Naive thymus-derived CD4-positive, alpha-beta T cell (primary cell): ENCODE results near the gene CYCS. TPM values are rescaled to one million over a fixed set of nuclear protein-coding genes. Genes with fewer than 3 reads are reported as not detected.

Source experiments
- ATAC-seq: fragments of 150-1000 bp; cut with Tn5 transposase; 2 replicates; pipeline ENCODE4 v1.10.0; 2021; ENCODE audit warnings: mild to moderate bottlenecking, moderate library complexity
- CTCF ChIA-PET: fragments of 350-600 bp; sonication (Branson Sonifier 250); formaldehyde crosslinking; loops from one replicate; lab custom pipeline; 2021; ENCODE audit warnings: antibody characterized with exemption; lab: Charles Lee
- POLR2A ChIA-PET: fragments of 350-600 bp; sonication (Branson Sonifier 250); formaldehyde crosslinking; loops from one replicate; lab custom pipeline; 2021; ENCODE audit warnings: antibody characterized with exemption, inconsistent platforms; lab: Charles Lee
- DNase-seq, 9 donors: peaks; one replicate each; pipeline versions ENCODE4 v3.0.0 to v3.0.0-alpha.2; 2020 to 2022; ENCODE audit warnings: mixed read lengths in 1 of 9
- H3K27ac ChIP-seq: one replicate; pipeline ENCODE4 v1.7.0; 2013; ENCODE audit warnings: mild to moderate bottlenecking, low read depth, low read length, moderate library complexity
- H3K27me3 ChIP-seq, 2 donors: one replicate each; pipeline ENCODE4 v1.7.0; 2013; ENCODE audit warnings: low read length in 2 of 2, mild to moderate bottlenecking in 2 of 2, moderate library complexity in 2 of 2; ENCODE audit not compliant: control insufficient read depth in 2 of 2, insufficient read depth in 2 of 2
- H3K36me3 ChIP-seq, 3 experiments: 1 replicate in 2 of 3; 2 replicates in 1 of 3; pipeline ENCODE4 v1.7.0; 2013; ENCODE audit warnings: low read length in 3 of 3, mild to moderate bottlenecking in 3 of 3, moderate library complexity in 1 of 3; ENCODE audit not compliant: insufficient read depth in 3 of 3, control insufficient read depth in 2 of 3
- H3K4me1 ChIP-seq, 2 donors: one replicate each; pipeline ENCODE4 v1.7.0; 2013; ENCODE audit warnings: low read length in 2 of 2, mild to moderate bottlenecking in 2 of 2, moderate library complexity in 1 of 2; ENCODE audit not compliant: control insufficient read depth in 2 of 2, insufficient read depth in 2 of 2
- H3K4me3 ChIP-seq: 2 replicates; pipeline ENCODE4 v1.7.0; 2013; ENCODE audit warnings: mild to moderate bottlenecking, low read length
- H3K9me3 ChIP-seq, 3 experiments: 1 replicate in 2 of 3; 2 replicates in 1 of 3; pipeline ENCODE4 v1.7.0; 2013; ENCODE audit warnings: low read length in 3 of 3; ENCODE audit not compliant: control insufficient read depth in 2 of 3
- H3K27ac Mint-ChIP-seq, 9 donors: one replicate each; pipeline ENCODE4 v1.8.0; 2020 to 2022; ENCODE audit warnings: mixed read lengths in 9 of 9, mild to moderate bottlenecking in 8 of 9, moderate library complexity in 5 of 9, inconsistent platforms in 2 of 9
- H3K27me3 Mint-ChIP-seq, 5 donors: one replicate each; pipeline ENCODE4 v1.8.0; 2021 to 2022; ENCODE audit warnings: mixed read lengths in 5 of 5, mild to moderate bottlenecking in 1 of 5
- H3K36me3 Mint-ChIP-seq, 5 donors: one replicate each; pipeline ENCODE4 v1.8.0; 2020 to 2022; ENCODE audit warnings: mixed read lengths in 5 of 5, mild to moderate bottlenecking in 3 of 5, inconsistent platforms in 1 of 5
- H3K4me1 Mint-ChIP-seq, 7 donors: one replicate each; pipeline ENCODE4 v1.8.0; 2020 to 2022; ENCODE audit warnings: mixed read lengths in 7 of 7, mild to moderate bottlenecking in 3 of 7, inconsistent platforms in 1 of 7
- H3K4me3 Mint-ChIP-seq, 10 donors: one replicate each; pipeline ENCODE4 v1.8.0; 2020 to 2022; ENCODE audit warnings: mild to moderate bottlenecking in 10 of 10, mixed read lengths in 10 of 10, moderate library complexity in 6 of 10, inconsistent platforms in 2 of 10
- H3K9me3 Mint-ChIP-seq, 11 donors: one replicate each; pipeline ENCODE4 v1.8.0; 2020 to 2022; ENCODE audit warnings: mixed read lengths in 11 of 11, mild to moderate bottlenecking in 4 of 11, inconsistent platforms in 1 of 11, moderate library complexity in 1 of 11
- intact Hi-C, 2 donors: fragments of 100-400 bp; cut with micrococcal nuclease; formaldehyde crosslinking; loops; one replicate each; pipeline ENCODE4 v1.15.1; 2023
- polyA plus RNA-seq, 2 donors: library from polyadenylated mRNA; unstranded; fragments of 300-500 nt; fragmentation: Illumina TruSeq; gene quantifications; one replicate each; pipeline ENCODE4 v1.2.3, GENCODE V29; 2021
- total RNA-seq, 6 experiments: library from RNA in 5 of 6; stranded (reverse) in 5 of 6; gene quantifications; 1 replicate in 5 of 6; 2 replicates in 1 of 6; pipeline ENCODE4 v1.2.3 and lab custom pipeline; 2021 to 2026

CYCS gene
- total RNA-seq (100 to 1,000 TPM in 3 of 5 experiments, 10 to 100 TPM in 2; 40.4 to 130 (median 114) TPM), polyA plus RNA-seq (100 to 1,000 TPM in 1 of 2 donors, 10 to 100 TPM in 1; 68.1 to 115 TPM), total RNA-seq (lab: John Stamatoyannopoulos, UW) (267 reads per million, percentile 95 among the genes with 10 or more reads in this experiment)

DNA sequence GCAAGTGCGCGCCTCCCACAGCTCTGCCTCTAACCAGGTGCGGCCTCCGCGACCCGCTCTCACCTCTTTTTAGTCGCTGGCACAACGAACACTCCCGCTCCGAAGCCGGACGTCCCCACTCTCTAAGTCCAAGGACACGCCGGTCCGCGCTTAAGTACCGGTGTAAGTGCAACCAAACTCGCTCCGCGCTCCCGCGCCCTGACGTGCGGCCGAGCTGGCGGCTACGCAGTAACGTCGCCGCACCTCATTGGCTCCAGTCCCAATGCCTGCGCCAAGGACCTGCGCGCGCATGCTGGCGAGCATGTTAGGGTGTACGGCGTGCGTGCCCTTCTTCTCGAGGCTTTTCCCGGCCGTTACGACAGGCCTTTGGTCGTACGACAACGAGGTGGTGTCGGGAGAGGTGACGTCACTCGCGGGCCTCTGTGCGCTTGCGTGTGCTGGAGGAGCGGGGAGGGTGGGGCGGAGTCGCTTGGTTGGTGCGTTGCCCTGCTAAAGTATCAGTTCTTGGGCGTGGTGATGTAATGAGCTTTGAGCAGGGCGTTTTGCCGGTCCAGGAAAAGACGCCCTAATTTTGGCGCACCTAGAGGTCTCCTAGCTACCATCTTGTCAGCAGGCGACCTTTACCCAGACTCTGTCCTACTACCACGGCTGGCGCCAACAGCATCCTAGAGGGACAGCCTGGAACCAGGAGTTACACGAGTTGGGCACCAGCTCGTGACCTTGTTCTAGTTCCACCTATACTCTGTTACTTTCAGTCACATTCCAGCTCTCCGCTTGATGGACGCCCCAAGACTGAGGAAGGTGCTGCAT is at the start of gene CYCS:
Gene CYCS, minus strand, starts transcription at position 124 of the 810 bp plus-strand sequence. CDS start 1,141 bp downstream, outside the sequence.
- peak within 1 kb of the TSS; percentile 93 for H3K27ac ChIP-seq
- CTCF ChIA-PET, result interaction anchor here (0.8 to 1.1 kb wide), 4 partner anchors 15 to 313 kb away, joined by 3 to 4 read pairs (median 3); a partner anchor contains a TSS
- peaks cover 3 to 25% (median 15%) of the 10 kb centered on the region in 5 donors for H3K36me3 Mint-ChIP-seq
- H3K27ac Mint-ChIP-seq, result peak within 1 kb of the TSS; percentile 98 to 100 (median 100)
- H3K9me3 Mint-ChIP-seq, result peaks cover 0 to 6% (median 0%) of the 10 kb centered on the region in 11 donors
- peaks cover 7 to 13% of the 10 kb centered on the region in 2 donors for H3K4me1 ChIP-seq
- peak; percentile 96 for ATAC-seq
- H3K27me3 ChIP-seq, result no peaks in the 10 kb centered on the region
- peak within 1 kb of the TSS; percentile 74 for H3K4me3 ChIP-seq
- peaks cover 15 to 40% (median 23%) of the 10 kb centered on the region in 7 donors for H3K4me1 Mint-ChIP-seq
- H3K9me3 ChIP-seq, result no peaks in the 10 kb centered on the region
- peak; percentile 97 to 100 (median 99) for DNase-seq
- POLR2A ChIA-PET, result interaction anchor here (0.7 to 2.4 kb wide), 10 partner anchors 9 to 551 kb away, joined by 3 to 13 read pairs (median 4); a partner anchor contains a TSS
- peaks cover 0 to 5% (median 0%) of the 10 kb centered on the region in 5 donors for H3K27me3 Mint-ChIP-seq
- H3K4me3 Mint-ChIP-seq, result peak within 1 kb of the TSS; percentile 88 to 100 (median 100)
- H3K36me3 ChIP-seq, result peaks cover 3 to 24% (median 4%) of the 10 kb centered on the region in 3 experiments
- intact Hi-C loops, result loop anchor here (1.0 to 10.0 kb wide), 18 partner anchors 35 to 1943 kb away; partner anchors contain the start of genes CCDC126 (in 2 of the 2), OSBPL3 (in 2 of the 2), CBX3 (in 1 of the 2) and HNRNPA2B1 (in 1 of the 2)

DNA sequence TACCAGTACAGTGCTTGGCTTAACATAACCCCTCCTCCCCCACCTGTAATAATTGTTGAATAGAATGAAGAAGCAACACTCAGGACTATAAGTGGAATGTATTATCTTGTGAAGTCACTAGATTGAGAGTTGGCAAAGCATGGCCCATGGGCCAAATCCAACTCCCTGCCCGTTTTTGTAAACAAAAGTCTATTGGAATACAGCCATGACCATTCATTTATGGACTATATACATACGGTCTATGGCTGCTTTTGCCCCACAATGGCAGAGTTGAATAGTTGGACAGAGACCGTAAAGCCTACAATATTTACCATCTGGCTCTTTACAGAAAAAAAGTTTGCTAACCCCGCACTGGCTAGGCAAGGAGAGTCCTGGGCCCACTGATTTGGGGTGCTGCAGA is 48.1 kb upstream of the CYCS start:
- no peak overlapping the region for H3K27ac Mint-ChIP-seq
- H3K27me3 ChIP-seq, result no peaks in the 10 kb centered on the region
- H3K27me3 Mint-ChIP-seq, result no peaks in the 10 kb centered on the region
- no peak overlapping the region for H3K4me3 ChIP-seq
- H3K4me3 Mint-ChIP-seq, result no peak overlapping the region
- ATAC-seq (no peak), DNase-seq (no peak)
- peaks cover 0 to 4% (median 0%) of the 10 kb centered on the region in 7 donors for H3K4me1 Mint-ChIP-seq
- H3K4me1 ChIP-seq, result no peaks in the 10 kb centered on the region
- POLR2A ChIA-PET, result no interaction called here
- no peaks in the 10 kb centered on the region for H3K9me3 ChIP-seq
- H3K36me3 Mint-ChIP-seq, result peaks cover 0 to 38% (median 16%) of the 10 kb centered on the region in 5 donors
- no peak overlapping the region for H3K27ac ChIP-seq
- no peaks in the 10 kb centered on the region for H3K36me3 ChIP-seq
- CTCF ChIA-PET, result interaction anchor here (0.5 kb wide), 1 partner anchor 1205 kb away, joined by 3 read pairs; no protein-coding TSS in a partner anchor
- no peaks in the 10 kb centered on the region for H3K9me3 Mint-ChIP-seq
- intact Hi-C loops, result loop anchor here in 1 of 2 donors (10.0 kb wide), 1 partner anchor 1638 kb away; the partner anchor contains the start of gene TRA2A

DNA sequence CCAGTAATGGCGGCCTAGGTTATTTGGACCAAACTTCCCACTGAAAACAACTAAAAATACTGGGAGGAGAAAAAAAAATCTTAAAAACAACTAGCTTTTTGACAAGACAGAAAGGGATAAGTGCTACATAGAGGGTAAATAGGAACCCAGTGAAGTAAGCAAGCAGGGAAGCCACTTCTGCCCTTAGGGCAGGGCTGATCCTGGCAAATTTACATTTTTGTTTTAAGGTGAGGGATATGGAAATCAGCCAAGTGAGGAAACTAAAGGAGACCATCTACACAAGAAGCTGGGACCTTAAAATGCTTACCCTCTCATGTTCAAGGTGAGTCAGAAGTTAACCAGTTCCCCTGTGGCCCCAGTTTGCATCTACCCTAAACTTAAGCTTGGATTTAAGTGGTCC is 46.5 kb upstream of the CYCS start:
- DNase-seq, result no peak
- no peak overlapping the region for H3K27ac Mint-ChIP-seq
- no peak overlapping the region for H3K4me3 ChIP-seq
- no peaks in the 10 kb centered on the region for H3K9me3 Mint-ChIP-seq
- peaks cover 0 to 37% (median 20%) of the 10 kb centered on the region in 5 donors for H3K36me3 Mint-ChIP-seq
- intact Hi-C loops, result loop anchor here in 1 of 2 donors (10.0 kb wide), 1 partner anchor 1637 kb away; the partner anchor contains the start of gene TRA2A
- ChIA-PET CTCF (no interaction called here), POLR2A (no interaction called here)
- H3K4me3 Mint-ChIP-seq, result no peak overlapping the region
- no peaks in the 10 kb centered on the region for H3K27me3 ChIP-seq
- H3K27ac ChIP-seq, result no peak overlapping the region
- H3K4me1 Mint-ChIP-seq, result peaks cover 0 to 2% (median 0%) of the 10 kb centered on the region in 7 donors
- H3K27me3 Mint-ChIP-seq, result no peaks in the 10 kb centered on the region
- no peaks in the 10 kb centered on the region for H3K4me1 ChIP-seq
- peaks cover 0 to 5% (median 0%) of the 10 kb centered on the region in 3 experiments for H3K36me3 ChIP-seq
- no peak for ATAC-seq
- H3K9me3 ChIP-seq, result no peaks in the 10 kb centered on the region

DNA sequence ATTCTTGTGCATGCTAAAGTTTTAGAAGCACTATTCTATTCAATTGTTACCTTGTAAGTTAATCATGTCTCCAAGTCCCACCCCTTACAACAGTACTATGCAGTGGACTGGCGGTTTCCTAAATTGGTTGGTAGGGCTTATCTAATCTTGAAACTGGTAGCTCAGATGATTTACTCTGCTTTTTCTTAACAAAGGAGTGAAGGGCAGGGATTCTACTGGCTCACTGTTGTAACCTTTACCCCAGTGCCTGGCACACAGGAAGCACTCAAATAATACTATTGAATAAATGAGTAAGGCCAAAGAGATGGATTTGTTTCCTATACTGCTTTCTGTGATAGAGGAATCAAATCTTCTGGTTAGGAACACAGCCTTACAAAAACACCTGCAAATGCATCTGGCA is 46.0 kb upstream of the CYCS start:
- Mint-ChIP-seq H3K9me3 (no peaks in the 10 kb centered on the region), H3K4me1 (peaks cover 0 to 2% (median 0%) of the 10 kb centered on the region in 7 donors), H3K4me3 (no peak overlapping the region), H3K27ac (no peak overlapping the region), H3K36me3 (peaks cover 0 to 37% (median 20%) of the 10 kb centered on the region in 5 donors), H3K27me3 (no peaks in the 10 kb centered on the region)
- ChIA-PET CTCF (no interaction called here), POLR2A (no interaction called here)
- DNase-seq, result no peak
- intact Hi-C loops, result loop anchor here in 1 of 2 donors (10.0 kb wide), 1 partner anchor 1636 kb away; the partner anchor contains the start of gene TRA2A
- Histone ChIP-seq H3K9me3 (no peaks in the 10 kb centered on the region), H3K27ac (no peak overlapping the region), H3K27me3 (no peaks in the 10 kb centered on the region), H3K4me1 (no peaks in the 10 kb centered on the region), H3K36me3 (peaks cover 0 to 5% (median 0%) of the 10 kb centered on the region in 3 experiments), H3K4me3 (no peak overlapping the region)
- no peak for ATAC-seq

DNA sequence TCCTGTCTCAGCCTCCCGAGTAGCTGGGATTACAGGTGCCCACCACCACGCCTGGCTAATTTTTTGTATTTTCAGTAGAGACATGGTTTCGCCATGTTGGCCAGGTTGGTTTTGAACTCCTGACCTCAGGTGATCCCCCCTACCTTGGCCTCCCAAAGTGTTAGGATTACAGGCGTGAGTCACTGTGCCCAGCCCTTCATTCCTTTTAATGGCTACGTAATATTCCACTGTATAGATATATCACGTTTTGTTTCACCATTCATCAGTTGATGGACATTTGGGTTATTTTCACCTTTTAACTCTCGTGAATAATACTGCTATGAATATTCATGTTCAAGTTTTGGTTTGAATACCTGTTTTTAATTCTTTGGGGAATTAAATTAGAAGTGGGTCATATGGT is 44.6 kb upstream of the CYCS start:
- POLR2A ChIA-PET, result no interaction called here
- no peaks in the 10 kb centered on the region for H3K27me3 Mint-ChIP-seq
- Histone ChIP-seq H3K27ac (no peak overlapping the region), H3K27me3 (no peaks in the 10 kb centered on the region), H3K36me3 (peaks cover 0 to 5% (median 0%) of the 10 kb centered on the region in 3 experiments), H3K4me1 (no peaks in the 10 kb centered on the region), H3K4me3 (no peak overlapping the region), H3K9me3 (no peaks in the 10 kb centered on the region)
- peaks cover 0 to 47% (median 19%) of the 10 kb centered on the region in 5 donors for H3K36me3 Mint-ChIP-seq
- DNase-seq (no peak), ATAC-seq (no peak)
- intact Hi-C loops, result loop anchor here in 1 of 2 donors (10.0 kb wide), 1 partner anchor 1635 kb away; the partner anchor contains the start of gene TRA2A
- H3K9me3 Mint-ChIP-seq, result no peaks in the 10 kb centered on the region
- H3K4me3 Mint-ChIP-seq, result no peak overlapping the region
- H3K4me1 Mint-ChIP-seq, result peaks cover 0 to 3% (median 0%) of the 10 kb centered on the region in 7 donors
- CTCF ChIA-PET, result no interaction called here
- no peak overlapping the region for H3K27ac Mint-ChIP-seq

DNA sequence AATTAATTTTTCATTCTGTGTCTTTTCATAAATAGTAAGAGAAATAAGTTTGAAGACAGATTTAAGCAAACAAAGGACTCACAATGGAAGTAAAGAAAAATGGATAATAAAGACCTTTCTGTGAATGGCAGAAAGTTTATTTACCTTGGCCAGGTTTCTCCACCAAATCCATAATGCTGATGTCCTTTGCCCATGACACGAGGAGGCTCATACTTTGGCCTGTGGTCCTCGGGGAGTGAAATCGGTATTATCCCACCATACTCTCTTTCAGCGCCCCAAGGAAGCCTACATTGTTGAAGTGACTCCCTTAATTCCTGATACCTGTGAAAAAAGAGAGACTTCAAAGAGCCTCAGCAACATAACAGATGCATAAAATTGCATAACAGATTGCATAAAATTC is 43.1 kb upstream of the CYCS start:
- POLR2A ChIA-PET, result no interaction called here
- Mint-ChIP-seq H3K36me3 (peaks cover 0 to 53% (median 19%) of the 10 kb centered on the region in 5 donors), H3K9me3 (no peaks in the 10 kb centered on the region), H3K4me1 (peaks cover 0 to 5% (median 0%) of the 10 kb centered on the region in 7 donors), H3K4me3 (no peak overlapping the region), H3K27ac (no peak overlapping the region), H3K27me3 (no peaks in the 10 kb centered on the region)
- H3K4me1 ChIP-seq, result no peaks in the 10 kb centered on the region
- peaks cover 0 to 5% (median 0%) of the 10 kb centered on the region in 3 experiments for H3K36me3 ChIP-seq
- CTCF ChIA-PET, result no interaction called here
- H3K4me3 ChIP-seq, result no peak overlapping the region
- H3K27ac ChIP-seq, result no peak overlapping the region
- H3K27me3 ChIP-seq, result no peaks in the 10 kb centered on the region
- ATAC-seq (no peak), DNase-seq (no peak)
- no peaks in the 10 kb centered on the region for H3K9me3 ChIP-seq
- intact Hi-C loops, result no loop called here
